IMR-90 (cell line): ENCODE measurements around the gene ROR2. TPM values are rescaled to one million over a fixed set of nuclear protein-coding genes. Genes with fewer than 3 reads are reported as not detected.

Source experiments
- ATAC-seq: fragments of 200-7000 bp; cut with Tn5 transposase; 2 replicates; pipeline ENCODE4 v1.9.1; 2020; ENCODE audit warnings: low read depth, mild to moderate bottlenecking, moderate library complexity
- BruUV-seq: library from RNA; stranded (reverse); fragments of 400-500 nt; replicated peaks from 2 replicates; lab custom pipeline; 2021; lab: Mats Ljungman, UMichigan
- CTCF ChIA-PET: fragments of 300-600 bp; formaldehyde crosslinking; extraction: SDS; loops from one replicate; lab custom pipeline; 2021; ENCODE audit warnings: antibody characterized with exemption; lab: Yijun Ruan, JAX
- POLR2A ChIA-PET: fragments of 300-600 bp; sonication (Branson Sonifier 250); formaldehyde crosslinking; loops from one replicate; lab custom pipeline; 2022; ENCODE audit warnings: antibody characterized with exemption; ENCODE audit not compliant: unreplicated experiment; lab: Charles Lee
- DNase-seq: peaks from one replicate; pipeline ENCODE4 v3.0.0; 2013
- H2AFZ ChIP-seq: replicated peaks from 2 replicates; pipeline ENCODE3; 2013; ENCODE audit warnings: low read length, mild to moderate bottlenecking; ENCODE audit not compliant: poor library complexity
- H2AK5ac ChIP-seq: 2 replicates; pipeline ENCODE4 v1.6.1; 2013; ENCODE audit warnings: low read depth, low read length, inconsistent platforms
- H2AK9ac ChIP-seq: replicated peaks from 2 replicates; pipeline ENCODE3; 2013; ENCODE audit warnings: mild to moderate bottlenecking, low read depth, low read length, moderate library complexity; ENCODE audit not compliant: poor library complexity
- H2BK120ac ChIP-seq: 2 replicates; pipeline ENCODE4 v1.6.1; 2013; ENCODE audit warnings: low read depth, low read length, inconsistent platforms
- H2BK15ac ChIP-seq: 3 replicates; pipeline ENCODE4 v1.6.1; 2013; ENCODE audit warnings: low read depth, low read length, inconsistent platforms
- H2BK20ac ChIP-seq: 2 replicates; pipeline ENCODE4 v1.6.1; 2013; ENCODE audit warnings: low read depth, mild to moderate bottlenecking, inconsistent platforms, low read length, moderate library complexity
- H2BK5ac ChIP-seq: 2 replicates; pipeline ENCODE4 v1.6.1; 2013; ENCODE audit warnings: mild to moderate bottlenecking, low read depth, low read length, inconsistent platforms; ENCODE audit not compliant: poor library complexity, severe bottlenecking
- H3K14ac ChIP-seq: replicated peaks from 2 replicates; pipeline ENCODE4 v1.6.1; 2013; ENCODE audit warnings: low read depth, low read length, inconsistent platforms
- H3K18ac ChIP-seq: 2 replicates; pipeline ENCODE4 v1.6.1; 2013; ENCODE audit warnings: low read depth, low read length, control low read depth
- H3K23ac ChIP-seq: 2 replicates; pipeline ENCODE4 v1.6.1; 2013; ENCODE audit warnings: low read depth, low read length, inconsistent platforms
- H3K27ac ChIP-seq: 2 replicates; pipeline ENCODE4 v1.5.1; 2013; ENCODE audit warnings: mild to moderate bottlenecking, control low read depth, low read length; ENCODE audit not compliant: insufficient read depth
- H3K27me3 ChIP-seq: 2 replicates; pipeline ENCODE4 v1.6.1; 2013; ENCODE audit warnings: low read length; ENCODE audit not compliant: control insufficient read depth, insufficient read depth
- H3K36me3 ChIP-seq: 2 replicates; pipeline ENCODE4 v1.6.1; 2013; ENCODE audit warnings: low read length, mixed read lengths; ENCODE audit not compliant: control insufficient read depth, insufficient read depth
- H3K4ac ChIP-seq: 2 replicates; pipeline ENCODE4 v1.6.1; 2013; ENCODE audit warnings: low read depth, low read length, inconsistent platforms
- H3K4me1 ChIP-seq: 2 replicates; pipeline ENCODE4 v1.6.1; 2013; ENCODE audit warnings: low read length, mixed read lengths; ENCODE audit not compliant: control insufficient read depth, insufficient read depth
- H3K4me2 ChIP-seq: 2 replicates; pipeline ENCODE4 v1.6.1; 2013; ENCODE audit warnings: low read depth, mild to moderate bottlenecking, control low read depth, low read length, moderate library complexity
- H3K4me3 ChIP-seq: 2 replicates; pipeline ENCODE4 v1.5.1; 2013; ENCODE audit warnings: low read depth, mild to moderate bottlenecking, control low read depth, low read length, moderate library complexity; ENCODE audit not compliant: insufficient read depth
- H3K56ac ChIP-seq: 2 replicates; pipeline ENCODE4 v1.6.1; 2013; ENCODE audit warnings: low read length, inconsistent platforms; ENCODE audit not compliant: insufficient read depth; ENCODE audit errors: extremely low read depth
- H3K79me1 ChIP-seq, 2 experiments: 2 replicates each; pipeline ENCODE4 v1.6.1; 2013; ENCODE audit warnings: low read length in 2 of 2, inconsistent platforms in 1 of 2, low read depth in 1 of 2
- H3K9ac ChIP-seq: 2 replicates; pipeline ENCODE4 v1.6.1; 2013; ENCODE audit warnings: low read depth, low read length, control low read depth
- H3K9me1 ChIP-seq: 2 replicates; pipeline ENCODE4 v1.6.1; 2013; ENCODE audit warnings: low read length, inconsistent platforms; ENCODE audit not compliant: insufficient read depth
- H3K9me3 ChIP-seq: 2 replicates; pipeline ENCODE4 v1.6.1; 2013; ENCODE audit warnings: low read length; ENCODE audit not compliant: control insufficient read depth, insufficient read depth
- H4K20me1 ChIP-seq: 2 replicates; pipeline ENCODE4 v1.6.1; 2013; ENCODE audit warnings: low read length, inconsistent platforms; ENCODE audit not compliant: insufficient read depth
- H4K5ac ChIP-seq: 2 replicates; pipeline ENCODE4 v1.6.1; 2013; ENCODE audit warnings: mild to moderate bottlenecking, low read depth, low read length, control low read depth
- H4K8ac ChIP-seq, 2 experiments: 2 replicates each; pipeline ENCODE4 v1.6.1; 2013; ENCODE audit warnings: low read depth in 2 of 2, low read length in 2 of 2, control low read depth in 1 of 2, inconsistent platforms in 1 of 2
- H4K91ac ChIP-seq: 2 replicates; pipeline ENCODE4 v1.6.1; 2013; ENCODE audit warnings: low read depth, low read length, inconsistent platforms; ENCODE audit not compliant: insufficient read depth
- CTCF ChIP-seq: conservative IDR thresholded peaks from 2 replicates; pipeline ENCODE4 v1.5.1; 2012; ENCODE audit warnings: mild to moderate bottlenecking, low read depth, low read length, improper control_type of control experiment
- MAZ ChIP-seq: IDR thresholded peaks from 2 replicates; pipeline ENCODE4 v1.6.1; 2012; ENCODE audit warnings: low read depth, mild to moderate bottlenecking, low read length, improper control_type of control experiment, moderate library complexity, borderline replicate concordance
- RCOR1 ChIP-seq: IDR thresholded peaks from 2 replicates; pipeline ENCODE4 v1.6.1; 2012; ENCODE audit warnings: mild to moderate bottlenecking, low read length, improper control_type of control experiment; ENCODE audit not compliant: insufficient replicate concordance
- SMC3 ChIP-seq: fragments of 150-350 bp; IDR thresholded peaks from 2 replicates; pipeline ENCODE4 v1.6.1; 2016; ENCODE audit warnings: low read depth, mild to moderate bottlenecking, antibody characterized with exemption, low read length, moderate library complexity
- WGBS, 2 experiments: methylation state at CpG; one replicate each; pipeline versions ENCODE4 v1.1.5 to v1.1.7; 2013; ENCODE audit warnings: missing lambda C conversion rate in 2 of 2; ENCODE audit not compliant: insufficient read length in 1 of 2; ENCODE audit errors: extremely low coverage in 2 of 2; 5-methylcytosine and 5-hydroxymethylcytosine counted together
- dilution Hi-C: fragments of 300-500 bp; cut with HindIII; formaldehyde crosslinking; loops from one replicate; pipeline ENCODE4 v1.14.3; 2018; ENCODE audit warnings: low sequenced_read_pairs; ENCODE audit not compliant: unreplicated experiment
- in situ Hi-C: fragments of 300-500 bp; cut with MboI; formaldehyde crosslinking; loops from 3 replicates; pipeline ENCODE4 v1.14.3; 2019; ENCODE audit warnings: low sequenced_read_pairs, inconsistent platforms, mixed read lengths
- intact Hi-C: fragments of 100-400 bp; cut with micrococcal nuclease; formaldehyde crosslinking; loops from 2 replicates; pipeline ENCODE4 v1.10.0; 2022
- polyA plus RNA-seq, 3 experiments: library from polyadenylated mRNA; depleted of rRNA; stranded (reverse); fragments of >200 nt; gene quantifications; 2 replicates each; pipeline ENCODE4 v1.2.3, GENCODE V29; 2012; ENCODE audit warnings: low replicate concordance in 1 of 3
- total RNA-seq: library from RNA; depleted of rRNA; stranded (reverse); fragments of >200 nt; gene quantifications from 2 replicates; pipeline ENCODE4 v1.2.3, GENCODE V29; 2012

The ROR2 gene
- total and polyA plus RNA-seq, 2 of the 4 experiments (the other 2 are of a cell fraction): 2.3 to 4.8 TPM

- no peak overlapping the region for H3K4ac ChIP-seq
- H3K9ac ChIP-seq: no peak overlapping the region
- H2BK15ac ChIP-seq: no peak overlapping the region
- H3K18ac ChIP-seq: no peak overlapping the region
- peaks cover 2% of the 10 kb centered on the region; the same call in 1 of the 2 replicates for H3K4me1 ChIP-seq
- CTCF ChIA-PET: no interaction called here
- no peaks in the 10 kb centered on the region for H3K79me1 ChIP-seq
- H3K4me2 ChIP-seq: no peak overlapping the region
- H3K9me3 ChIP-seq: no peaks in the 10 kb centered on the region
- no peak overlapping the region for H3K23ac ChIP-seq
- TF ChIP-seq SMC3 (no peak), RCOR1 (no peak), CTCF (no peak), MAZ (no peak)
- H2BK20ac ChIP-seq: no peak overlapping the region
- POLR2A ChIA-PET: no interaction called here
- 100% methylated on average over 6 of the region's 21 CpGs; no CpG with 5 or more reads in 1 of the 2 experiments for WGBS, 2 experiments
- no peak for DNase-seq
- H3K56ac ChIP-seq: no peak overlapping the region
- ATAC-seq: no peak
- no peaks in the 10 kb centered on the region for H3K27me3 ChIP-seq
- no peak overlapping the region for H4K91ac ChIP-seq
- in situ Hi-C loops: no loop called here
- H3K9me1 ChIP-seq: no peaks in the 10 kb centered on the region
- BruUV-seq: no TSS peak
- H2BK120ac ChIP-seq: no peak overlapping the region
- H4K5ac ChIP-seq: no peak overlapping the region
- intact Hi-C loops: no loop called here
- no peak overlapping the region for H2AK9ac ChIP-seq
- dilution Hi-C loops: no loop called here
- no peaks in the 10 kb centered on the region for H4K20me1 ChIP-seq
- H3K14ac ChIP-seq: no peak overlapping the region
- peaks cover 44% of the 10 kb centered on the region for H3K36me3 ChIP-seq
- H2AK5ac ChIP-seq: no peak overlapping the region
- no peak overlapping the region for H2AFZ ChIP-seq
- H3K4me3 ChIP-seq: no peak overlapping the region
- no peak overlapping the region for H4K8ac ChIP-seq
- no peak overlapping the region for H2BK5ac ChIP-seq
- no peak overlapping the region for H3K27ac ChIP-seq
These were observed 226.0 kb downstream of the ROR2 start for GRCh38 chr9:91724068-91724440.
